ENCODE results near the gene TEX261.

The TEX261 gene

DNA sequence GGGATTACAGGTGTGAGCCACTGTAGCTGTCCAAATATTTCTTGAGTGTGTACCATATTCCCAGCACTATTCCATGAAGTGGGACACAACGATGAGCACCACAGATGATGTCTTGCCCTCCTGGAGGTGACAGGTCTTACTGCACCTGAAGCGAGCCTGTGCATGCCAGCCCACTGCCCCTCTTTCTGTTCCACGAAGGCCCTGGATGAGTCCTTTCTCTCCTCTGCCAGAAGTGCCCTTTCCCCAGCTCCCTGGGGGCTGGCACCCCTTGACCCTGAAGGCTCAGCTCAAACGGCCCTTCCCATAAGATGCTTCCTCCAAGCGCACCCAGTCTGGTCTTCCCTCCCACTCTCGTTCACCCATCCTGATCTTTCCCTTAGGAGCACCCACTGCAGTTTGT is 53.5 kb downstream of the TEX261 start:
- Mint-ChIP-seq H3K9me3 (no peaks in the 10 kb centered on the region), H3K4me1 (peaks cover 6% of the 10 kb centered on the region), H3K36me3 (no peaks in the 10 kb centered on the region), H3K27me3 (peaks cover 43% of the 10 kb centered on the region), H3K27ac (no peak overlapping the region), H3K4me3 (no peak overlapping the region)
- ATAC-seq, result no peak

DNA sequence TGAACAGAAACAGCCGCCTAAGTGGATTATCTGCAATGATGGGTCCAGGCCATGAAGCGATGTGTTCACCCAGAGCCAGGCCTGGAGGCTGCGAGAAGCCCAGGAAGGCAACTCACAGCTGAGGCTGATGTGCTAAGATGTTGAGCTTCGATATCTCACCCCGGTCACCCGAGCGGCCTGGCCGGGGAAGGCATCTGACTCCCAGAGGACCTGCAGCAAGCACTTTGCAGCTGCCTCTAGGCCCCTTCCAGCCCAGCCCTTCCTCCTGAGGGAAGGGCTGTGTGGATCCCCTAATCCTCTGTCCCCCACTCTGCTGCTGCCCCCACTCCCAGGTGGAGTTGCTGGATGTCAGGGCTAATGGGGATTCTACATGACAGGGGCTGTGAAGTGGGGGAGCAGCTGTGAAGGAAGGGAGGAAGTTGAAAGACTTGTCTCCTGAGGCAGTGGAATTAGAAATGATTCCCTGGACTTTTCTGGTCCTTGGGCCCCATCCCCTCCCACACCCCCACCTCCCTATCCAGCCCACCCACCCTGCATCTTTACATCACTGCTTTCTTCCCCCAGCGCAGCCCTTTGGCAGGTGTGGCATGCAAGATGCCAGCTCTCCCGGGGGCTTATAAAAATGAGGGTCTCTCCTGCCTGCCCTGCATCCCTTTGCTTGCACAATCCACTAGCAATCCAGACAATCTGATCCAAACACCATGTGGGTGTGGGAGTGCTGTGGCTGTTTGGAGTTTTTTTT is 54.7 kb downstream of the TEX261 start:
- H3K36me3 Mint-ChIP-seq, result no peaks in the 10 kb centered on the region
- H3K27me3 Mint-ChIP-seq, result peaks cover 49% of the 10 kb centered on the region
- no peaks in the 10 kb centered on the region for H3K9me3 Mint-ChIP-seq
- H3K4me1 Mint-ChIP-seq, result peaks cover 6% of the 10 kb centered on the region
- no peak overlapping the region for H3K27ac Mint-ChIP-seq
- ATAC-seq, result no peak
- no peak overlapping the region for H3K4me3 Mint-ChIP-seq

GRCh38 chr2:70939001-70939838 is 55.5 kb downstream of the TEX261 start:
- no peak overlapping the region for H3K27ac Mint-ChIP-seq
- H3K27me3 Mint-ChIP-seq, result peaks cover 47% of the 10 kb centered on the region
- no peaks in the 10 kb centered on the region for H3K9me3 Mint-ChIP-seq
- no peak overlapping the region for H3K4me3 Mint-ChIP-seq
- no peaks in the 10 kb centered on the region for H3K36me3 Mint-ChIP-seq
- no peaks in the 10 kb centered on the region for H3K4me1 Mint-ChIP-seq
- ATAC-seq, result no peak

GRCh38 chr2:70938586-70938950 is 56.1 kb downstream of the TEX261 start:
- Mint-ChIP-seq H3K27ac (no peak overlapping the region), H3K9me3 (no peaks in the 10 kb centered on the region), H3K27me3 (peaks cover 40% of the 10 kb centered on the region), H3K4me1 (no peaks in the 10 kb centered on the region), H3K4me3 (no peak overlapping the region), H3K36me3 (no peaks in the 10 kb centered on the region)
- ATAC-seq, result no peak

- peaks cover 37% of the 10 kb centered on the region for H3K27me3 Mint-ChIP-seq
- H3K9me3 Mint-ChIP-seq, result no peaks in the 10 kb centered on the region
- H3K27ac Mint-ChIP-seq, result no peak overlapping the region
- no peak for ATAC-seq
- no peaks in the 10 kb centered on the region for H3K4me1 Mint-ChIP-seq
- H3K36me3 Mint-ChIP-seq, result no peaks in the 10 kb centered on the region
- no peak overlapping the region for H3K4me3 Mint-ChIP-seq
Measured at GRCh38 chr2:70937866-70938585, 56.6 kb downstream of the TEX261 start.

DNA sequence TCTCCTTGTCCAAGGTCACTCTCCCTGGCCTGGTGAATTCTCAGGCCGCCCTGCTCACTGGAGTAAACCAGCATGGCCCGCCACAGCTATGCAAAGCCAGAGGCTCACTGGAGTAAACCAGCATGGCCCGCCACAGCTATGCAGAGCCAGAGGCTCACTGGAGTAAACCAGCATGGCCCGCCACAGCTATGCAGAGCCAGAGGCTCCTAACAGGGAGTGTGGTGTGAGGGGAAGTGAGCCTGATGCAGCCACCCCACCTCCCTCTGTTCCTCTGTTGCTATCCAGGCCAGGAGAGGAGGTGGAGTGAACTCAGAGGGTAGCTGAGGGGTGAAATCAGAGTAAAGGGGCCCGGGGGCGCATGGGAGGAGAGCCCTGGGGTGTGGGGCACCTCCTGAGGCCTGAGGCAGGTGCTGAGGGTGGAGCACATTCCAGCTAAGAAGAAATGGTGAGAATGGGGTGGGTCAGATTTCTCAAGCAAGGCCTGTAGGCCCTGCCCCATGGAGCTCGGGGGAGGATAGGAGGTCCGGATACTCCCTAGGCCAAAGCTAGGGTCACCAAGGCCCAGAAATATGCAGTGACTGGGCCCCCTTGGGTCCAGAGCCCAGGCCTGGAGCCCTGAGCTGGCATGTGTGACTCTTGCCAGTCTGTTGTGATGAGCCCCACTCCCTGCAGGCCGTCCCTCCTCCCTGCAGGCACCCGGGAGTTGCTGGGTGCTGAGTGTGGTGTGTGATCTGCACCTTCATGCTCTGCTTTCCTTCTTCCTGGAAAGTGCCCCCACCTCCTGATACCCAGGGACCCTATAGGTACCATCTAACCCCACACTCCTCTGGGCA is 57.5 kb downstream of the TEX261 start:
- H3K4me1 Mint-ChIP-seq, result no peaks in the 10 kb centered on the region
- H3K4me3 Mint-ChIP-seq, result no peak overlapping the region
- ATAC-seq, result no peak
- no peaks in the 10 kb centered on the region for H3K9me3 Mint-ChIP-seq
- H3K27me3 Mint-ChIP-seq, result peaks cover 37% of the 10 kb centered on the region
- no peak overlapping the region for H3K27ac Mint-ChIP-seq
- H3K36me3 Mint-ChIP-seq, result no peaks in the 10 kb centered on the region

GRCh38 chr2:70936165-70936978 is 58.3 kb downstream of the TEX261 start:
- H3K9me3 Mint-ChIP-seq, result no peaks in the 10 kb centered on the region
- no peak overlapping the region for H3K4me3 Mint-ChIP-seq
- peaks cover 29% of the 10 kb centered on the region for H3K27me3 Mint-ChIP-seq
- H3K36me3 Mint-ChIP-seq, result no peaks in the 10 kb centered on the region
- H3K4me1 Mint-ChIP-seq, result no peaks in the 10 kb centered on the region
- no peak overlapping the region for H3K27ac Mint-ChIP-seq
- ATAC-seq, result no peak
